DND-41 (cell line): ENCODE data around the gene PTHLH.

Experiments used
- EZH2 ChIP-seq: IDR thresholded peaks from 3 replicates; pipeline ENCODE4 v1.6.1; 2012; ENCODE audit warnings: borderline replicate concordance, low read depth, mild to moderate bottlenecking, moderate library complexity, low read length, inconsistent platforms; ENCODE audit not compliant: severe bottlenecking
- TF ChIP-seq, protein P1 (sequence below): IDR thresholded peaks from 2 replicates; pipeline ENCODE4 v1.5.1; 2012; ENCODE audit warnings: borderline replicate concordance, low read length, moderate library complexity, mild to moderate bottlenecking; ENCODE audit not compliant: poor library complexity, severe bottlenecking; ENCODE audit errors: extremely low read depth

DNA sequence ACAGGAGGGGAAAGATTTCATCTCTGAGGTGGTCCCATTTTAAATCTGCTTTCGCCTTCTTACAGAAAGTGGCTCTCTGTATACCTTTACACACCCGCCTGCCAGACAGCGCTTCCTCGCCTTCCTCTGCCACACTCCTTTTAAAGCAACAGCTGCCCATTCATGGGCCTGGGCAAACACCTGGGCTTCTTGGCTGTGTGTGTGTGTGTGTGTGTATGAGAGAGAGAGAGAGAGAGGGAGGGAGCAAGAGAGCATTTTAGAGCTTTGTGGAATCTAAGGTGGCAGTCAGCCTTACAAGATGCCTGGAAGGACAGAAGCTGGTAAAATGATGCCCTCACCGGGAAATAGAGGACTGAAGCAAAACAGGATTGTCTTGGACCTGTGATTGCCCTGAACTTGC lies 20.0 kb downstream of the PTHLH start:
- TF ChIP-seq EZH2: no peak
- TF ChIP-seq, protein P1, sequence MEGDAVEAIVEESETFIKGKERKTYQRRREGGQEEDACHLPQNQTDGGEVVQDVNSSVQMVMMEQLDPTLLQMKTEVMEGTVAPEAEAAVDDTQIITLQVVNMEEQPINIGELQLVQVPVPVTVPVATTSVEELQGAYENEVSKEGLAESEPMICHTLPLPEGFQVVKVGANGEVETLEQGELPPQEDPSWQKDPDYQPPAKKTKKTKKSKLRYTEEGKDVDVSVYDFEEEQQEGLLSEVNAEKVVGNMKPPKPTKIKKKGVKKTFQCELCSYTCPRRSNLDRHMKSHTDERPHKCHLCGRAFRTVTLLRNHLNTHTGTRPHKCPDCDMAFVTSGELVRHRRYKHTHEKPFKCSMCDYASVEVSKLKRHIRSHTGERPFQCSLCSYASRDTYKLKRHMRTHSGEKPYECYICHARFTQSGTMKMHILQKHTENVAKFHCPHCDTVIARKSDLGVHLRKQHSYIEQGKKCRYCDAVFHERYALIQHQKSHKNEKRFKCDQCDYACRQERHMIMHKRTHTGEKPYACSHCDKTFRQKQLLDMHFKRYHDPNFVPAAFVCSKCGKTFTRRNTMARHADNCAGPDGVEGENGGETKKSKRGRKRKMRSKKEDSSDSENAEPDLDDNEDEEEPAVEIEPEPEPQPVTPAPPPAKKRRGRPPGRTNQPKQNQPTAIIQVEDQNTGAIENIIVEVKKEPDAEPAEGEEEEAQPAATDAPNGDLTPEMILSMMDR: no peak
